ENCODE results near the gene KLF13.
A peak's percentile ranks its signal among the peaks of the same experiment; 100 is the strongest.

KLF13 gene

DNA sequence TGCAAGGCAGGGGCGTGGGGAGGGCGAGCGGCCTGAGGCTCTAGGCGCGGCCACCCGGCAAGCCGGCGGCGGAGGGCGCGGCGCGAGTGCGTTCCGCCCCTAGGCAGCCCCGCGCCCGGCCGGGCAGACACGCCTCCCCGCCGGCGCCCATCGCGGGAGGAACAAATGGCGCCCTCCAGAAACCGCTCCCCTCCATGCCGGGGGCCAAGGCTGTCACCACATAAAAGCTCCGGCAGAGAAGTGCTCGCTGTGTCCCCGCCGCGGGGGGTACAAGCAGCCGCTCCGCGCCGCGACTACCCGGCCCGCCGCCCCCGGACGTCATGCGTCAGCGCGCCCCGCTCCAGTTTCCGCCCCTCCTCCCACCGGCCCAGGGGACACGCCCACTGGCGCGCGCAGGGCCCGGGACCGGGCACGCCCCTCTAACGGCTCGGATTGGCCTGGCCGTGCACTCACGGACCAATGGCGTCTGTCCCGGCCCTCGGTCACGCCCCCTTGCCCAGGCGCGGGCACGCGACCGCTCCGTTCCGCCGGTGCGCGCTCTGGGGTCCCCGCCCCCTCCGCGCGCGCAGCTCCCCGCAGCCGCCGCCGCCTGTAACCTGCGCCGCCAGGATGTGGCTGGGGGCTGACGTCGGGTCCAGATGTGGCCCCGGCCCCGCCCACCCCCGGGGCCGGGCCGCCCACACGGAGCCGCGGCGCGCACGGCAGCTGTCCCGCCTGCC, at the start of gene KLF13:
TSS of gene KLF13 (plus strand) at position 680 of the 719 bp plus-strand sequence. CDS start 378 bp downstream, outside the sequence.
- H3K9me3 Mint-ChIP-seq: no peaks in the 10 kb centered on the region
- no peaks in the 10 kb centered on the region for H3K36me3 Mint-ChIP-seq
- peak within 1 kb of the TSS; percentile 84 for H3K4me3 Mint-ChIP-seq
- H3K4me1 Mint-ChIP-seq: peaks cover 53% of the 10 kb centered on the region
- H3K27ac Mint-ChIP-seq: peak within 1 kb of the TSS; percentile 72
- no peaks in the 10 kb centered on the region for H3K27me3 Mint-ChIP-seq

DNA sequence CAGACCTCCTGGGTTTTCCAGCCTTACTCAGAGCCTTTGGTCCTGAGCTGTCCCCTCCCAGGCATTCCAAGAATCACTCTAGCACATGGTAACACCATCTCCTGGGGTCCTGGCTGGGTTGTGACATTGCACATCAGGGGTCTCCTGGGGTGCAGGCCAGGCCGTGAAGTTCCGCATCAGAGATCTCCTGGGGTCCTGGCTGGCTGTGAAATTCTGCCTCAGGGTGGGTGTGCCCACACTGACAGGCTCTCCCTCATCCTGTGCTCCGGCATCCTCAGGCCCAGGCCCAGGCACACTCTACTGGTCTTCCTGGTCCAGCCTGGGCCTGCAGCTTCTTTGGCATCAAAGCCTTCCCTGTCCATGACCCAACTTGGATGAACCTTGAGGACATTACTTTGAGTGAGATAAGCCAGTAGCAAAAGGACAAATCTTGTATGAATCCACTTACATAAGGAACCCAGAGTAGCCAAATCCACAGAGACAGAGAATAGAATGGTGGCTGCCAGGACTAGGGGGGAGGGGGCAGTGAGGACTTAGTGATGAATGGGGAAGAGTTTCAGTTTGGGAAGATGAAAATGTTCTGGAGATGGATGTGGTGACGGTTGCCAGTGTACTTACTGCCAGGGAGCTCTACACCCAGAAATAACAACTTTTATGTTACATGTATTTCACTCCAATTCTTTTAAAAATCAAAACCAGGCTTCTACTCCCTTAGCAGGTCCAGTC, 49.1 kb upstream of the KLF13 start:
- Mint-ChIP-seq H3K9me3 (no peaks in the 10 kb centered on the region), H3K27me3 (no peaks in the 10 kb centered on the region), H3K36me3 (no peaks in the 10 kb centered on the region), H3K27ac (no peak overlapping the region), H3K4me1 (peaks cover 38% of the 10 kb centered on the region), H3K4me3 (no peak overlapping the region)

DNA sequence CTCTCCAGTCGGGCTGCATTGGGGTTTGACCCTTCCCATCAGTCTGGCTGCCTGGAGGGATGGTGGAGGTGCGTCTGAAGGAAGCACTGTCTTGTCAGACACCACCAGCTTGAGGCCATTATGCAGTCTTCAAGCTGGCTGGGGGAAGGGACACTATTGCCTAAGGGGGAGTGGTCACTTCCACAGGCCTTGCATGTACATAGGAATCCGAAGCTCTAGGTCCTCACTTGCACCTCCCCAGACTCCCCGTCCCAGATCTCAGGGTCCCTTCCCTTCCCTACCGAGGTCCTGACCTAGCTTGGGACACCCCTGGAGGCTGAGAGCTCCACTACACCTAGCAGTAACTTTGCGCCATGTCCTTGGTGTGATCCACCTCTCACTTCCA, 48.6 kb upstream of the KLF13 start:
- H3K4me1 Mint-ChIP-seq: peaks cover 37% of the 10 kb centered on the region
- H3K36me3 Mint-ChIP-seq: no peaks in the 10 kb centered on the region
- no peaks in the 10 kb centered on the region for H3K27me3 Mint-ChIP-seq
- no peak overlapping the region for H3K27ac Mint-ChIP-seq
- H3K9me3 Mint-ChIP-seq: no peaks in the 10 kb centered on the region
- no peak overlapping the region for H3K4me3 Mint-ChIP-seq

DNA sequence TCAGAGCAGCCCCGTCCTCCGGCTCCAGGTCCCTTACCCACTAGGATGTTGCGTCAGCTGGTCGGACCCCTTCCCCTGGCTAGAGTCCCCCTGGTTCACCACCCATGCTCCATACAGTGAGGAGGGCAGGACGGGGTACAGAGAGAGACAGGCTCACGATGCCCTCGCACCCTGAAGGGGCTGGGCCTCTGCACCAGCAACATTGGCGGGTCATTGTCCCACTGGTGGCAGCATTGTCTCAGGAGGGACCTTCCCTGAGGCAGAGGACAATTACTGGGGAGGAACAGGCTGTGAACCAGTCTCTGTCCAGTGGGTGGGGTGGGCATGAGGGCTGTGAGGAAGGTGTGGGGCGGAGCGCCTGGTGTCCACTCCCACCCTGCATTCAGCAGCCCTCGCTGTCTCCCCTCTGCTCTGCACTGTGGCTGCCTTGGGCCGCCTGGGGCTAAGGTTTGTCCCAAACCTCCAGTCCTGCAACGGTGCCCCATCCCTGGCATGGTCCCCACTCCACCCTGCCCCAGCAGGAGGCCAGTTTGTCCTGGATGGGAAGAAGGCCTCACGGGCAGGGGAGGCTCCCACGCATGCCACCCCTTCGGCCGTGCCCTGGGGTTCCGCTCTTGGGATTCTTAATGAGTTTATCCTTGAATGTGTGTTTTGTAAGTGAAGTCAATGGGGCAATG, 48.0 kb upstream of the KLF13 start:
- Mint-ChIP-seq H3K27ac (peak overlapping the region; percentile 35), H3K36me3 (no peaks in the 10 kb centered on the region)

DNA sequence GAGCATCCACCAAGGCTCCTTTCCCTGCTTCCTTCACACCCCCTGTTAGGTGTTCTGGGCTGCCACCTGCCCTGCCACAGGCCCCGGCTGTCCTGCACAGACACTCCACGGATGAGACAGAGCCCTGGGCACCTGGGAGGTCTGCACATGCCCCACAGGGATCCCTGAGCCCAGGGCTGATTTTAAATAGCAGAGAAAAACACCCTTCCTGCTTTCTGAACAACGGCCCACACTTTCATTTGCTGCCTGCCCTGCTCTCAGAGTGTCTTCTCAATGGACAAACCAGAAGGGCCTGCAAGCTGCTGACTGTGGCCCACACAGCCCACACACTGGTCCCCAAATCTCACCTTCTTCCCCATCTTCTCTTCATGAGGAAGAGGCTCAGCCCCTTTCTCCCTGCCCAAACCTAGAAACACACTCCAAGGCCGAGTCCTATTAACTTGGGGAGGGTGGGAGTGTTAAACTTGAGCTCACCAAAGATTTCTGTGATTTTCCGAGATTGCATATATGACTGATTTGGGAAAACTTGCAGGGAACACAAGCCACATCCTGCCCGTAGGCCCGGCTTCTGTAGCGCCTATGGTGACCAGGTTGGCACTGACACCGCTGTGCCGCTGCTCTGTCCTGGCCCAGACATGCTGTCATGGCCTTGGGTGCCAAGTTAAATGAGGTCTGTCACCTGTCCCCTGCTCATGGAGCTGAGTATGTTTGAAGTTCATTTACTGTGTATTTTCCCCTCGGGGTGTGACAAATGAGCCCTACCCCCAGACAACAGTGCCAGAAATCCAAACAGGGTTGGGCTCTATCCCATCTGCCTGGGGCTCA, 47.2 kb upstream of the KLF13 start:
- no peak overlapping the region for H3K4me3 Mint-ChIP-seq
- no peaks in the 10 kb centered on the region for H3K27me3 Mint-ChIP-seq
- no peaks in the 10 kb centered on the region for H3K9me3 Mint-ChIP-seq
- H3K4me1 Mint-ChIP-seq: peaks cover 26% of the 10 kb centered on the region
- H3K36me3 Mint-ChIP-seq: no peaks in the 10 kb centered on the region
- peak overlapping the region; percentile 51 for H3K27ac Mint-ChIP-seq

More for the DNA sequence above, 48.0 kb upstream of the KLF13 start:
- Mint-ChIP-seq H3K4me1 (peaks cover 33% of the 10 kb centered on the region), H3K4me3 (no peak overlapping the region), H3K9me3 (no peaks in the 10 kb centered on the region), H3K27me3 (no peaks in the 10 kb centered on the region)

DNA sequence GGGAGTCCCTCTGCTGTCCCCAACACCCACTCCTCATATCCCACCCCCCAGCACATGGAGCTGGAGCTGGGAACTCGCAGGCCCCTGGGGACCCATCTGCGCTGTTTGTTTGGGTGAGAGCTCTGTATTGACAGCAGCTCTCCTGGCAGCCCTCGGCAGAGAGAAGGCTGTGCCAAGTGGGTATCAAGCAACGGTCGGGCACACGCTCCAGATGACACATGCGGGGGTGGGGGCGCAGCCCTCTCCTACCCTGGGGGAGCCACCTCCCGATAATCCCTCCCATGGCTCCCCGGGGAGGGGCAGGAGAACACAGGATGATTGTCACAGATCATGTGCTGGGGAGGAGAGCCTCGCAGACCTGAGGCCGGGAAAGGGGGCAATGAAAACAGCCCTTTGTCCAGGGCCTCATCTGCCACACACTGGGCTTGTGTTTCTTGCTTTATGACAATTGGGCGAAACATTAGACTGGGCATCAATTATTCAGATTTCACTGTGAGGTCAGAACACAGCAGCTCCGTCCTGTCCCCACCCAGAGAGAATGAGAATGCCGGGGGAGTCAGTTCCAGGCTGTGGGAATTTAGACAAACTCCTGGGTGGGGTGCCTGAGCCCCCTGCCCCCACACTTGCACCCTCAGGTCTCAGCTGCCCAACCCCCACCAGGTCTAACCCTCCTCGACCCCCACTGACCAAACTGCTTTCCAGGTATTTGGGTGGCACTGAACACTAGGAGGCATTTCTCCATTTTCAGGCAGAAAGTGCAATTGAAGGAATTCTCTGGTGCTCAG, 46.4 kb upstream of the KLF13 start:
- Mint-ChIP-seq H3K27me3 (no peaks in the 10 kb centered on the region), H3K27ac (peak overlapping the region; percentile 77), H3K4me3 (no peak overlapping the region), H3K4me1 (peaks cover 19% of the 10 kb centered on the region), H3K36me3 (no peaks in the 10 kb centered on the region), H3K9me3 (no peaks in the 10 kb centered on the region)

DNA sequence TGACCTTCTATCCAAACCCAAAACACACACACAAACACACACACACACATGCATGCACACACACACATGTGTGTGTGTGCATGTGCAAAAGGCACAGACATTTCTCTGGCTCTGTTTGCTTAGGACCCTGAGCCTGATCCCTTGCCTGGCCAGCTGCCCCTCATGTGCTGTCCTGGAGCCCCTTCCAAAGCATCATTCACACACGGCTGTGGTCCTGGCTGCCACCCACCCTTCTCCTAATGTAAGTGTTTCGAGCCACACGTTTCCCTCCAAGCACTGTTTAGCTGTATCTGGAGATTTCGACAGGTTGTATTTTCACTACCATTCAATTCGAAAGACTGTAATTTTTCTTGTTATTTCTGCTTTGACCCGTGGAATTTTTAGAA, 45.8 kb upstream of the KLF13 start:
- H3K27ac Mint-ChIP-seq: peak overlapping the region; percentile 77
- H3K27me3 Mint-ChIP-seq: no peaks in the 10 kb centered on the region
- no peaks in the 10 kb centered on the region for H3K36me3 Mint-ChIP-seq
- no peak overlapping the region for H3K4me3 Mint-ChIP-seq
- H3K4me1 Mint-ChIP-seq: peaks cover 19% of the 10 kb centered on the region
- no peaks in the 10 kb centered on the region for H3K9me3 Mint-ChIP-seq

DNA sequence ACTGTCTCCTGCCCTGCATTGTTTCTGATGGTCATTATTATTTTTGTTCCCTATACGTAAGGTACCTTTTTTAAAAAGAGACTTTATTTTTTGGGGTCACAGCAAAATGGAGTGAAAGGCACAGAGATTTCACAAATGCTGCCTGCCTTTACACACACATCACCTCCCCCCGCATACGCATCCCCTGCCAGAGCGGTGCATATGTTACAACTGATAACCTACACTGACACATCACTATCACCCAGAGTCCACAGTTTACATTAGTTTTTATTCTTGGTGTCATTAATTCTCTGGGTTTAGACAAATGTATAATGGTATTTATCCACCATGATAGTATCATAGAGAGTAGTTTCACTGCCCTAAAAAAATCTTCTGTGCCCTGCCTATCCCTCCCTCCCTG, 43.6 kb upstream of the KLF13 start:
- Mint-ChIP-seq H3K27ac (no peak overlapping the region), H3K4me3 (no peak overlapping the region), H3K27me3 (no peaks in the 10 kb centered on the region), H3K36me3 (peaks cover 2% of the 10 kb centered on the region), H3K9me3 (peaks cover 5% of the 10 kb centered on the region), H3K4me1 (peaks cover 15% of the 10 kb centered on the region)

DNA sequence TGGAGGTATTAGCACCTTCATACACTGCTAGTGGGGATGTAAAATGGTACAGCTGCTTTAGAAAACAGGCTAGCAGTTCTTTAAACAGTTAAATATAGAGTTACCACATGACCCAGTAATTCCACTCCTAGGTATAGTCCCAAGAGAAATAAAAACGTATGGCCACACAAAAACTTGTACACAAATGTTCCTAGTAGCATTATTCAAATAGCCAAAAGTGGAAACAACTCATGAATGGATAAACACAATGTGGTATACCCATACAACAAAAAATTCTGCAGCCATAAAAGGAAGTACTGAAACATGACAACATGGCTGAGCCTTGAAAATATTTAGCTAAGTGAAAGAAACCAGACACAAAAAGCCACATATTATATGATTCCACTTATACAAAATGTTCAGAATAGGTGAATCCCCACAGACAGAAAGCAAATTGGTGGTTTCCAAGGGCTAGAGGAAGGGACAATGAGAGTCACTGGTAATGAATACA, 40.8 kb upstream of the KLF13 start:
- Mint-ChIP-seq H3K4me1 (peaks cover 4% of the 10 kb centered on the region), H3K36me3 (peaks cover 2% of the 10 kb centered on the region), H3K9me3 (peaks cover 5% of the 10 kb centered on the region), H3K27ac (no peak overlapping the region), H3K4me3 (no peak overlapping the region), H3K27me3 (no peaks in the 10 kb centered on the region)

DNA sequence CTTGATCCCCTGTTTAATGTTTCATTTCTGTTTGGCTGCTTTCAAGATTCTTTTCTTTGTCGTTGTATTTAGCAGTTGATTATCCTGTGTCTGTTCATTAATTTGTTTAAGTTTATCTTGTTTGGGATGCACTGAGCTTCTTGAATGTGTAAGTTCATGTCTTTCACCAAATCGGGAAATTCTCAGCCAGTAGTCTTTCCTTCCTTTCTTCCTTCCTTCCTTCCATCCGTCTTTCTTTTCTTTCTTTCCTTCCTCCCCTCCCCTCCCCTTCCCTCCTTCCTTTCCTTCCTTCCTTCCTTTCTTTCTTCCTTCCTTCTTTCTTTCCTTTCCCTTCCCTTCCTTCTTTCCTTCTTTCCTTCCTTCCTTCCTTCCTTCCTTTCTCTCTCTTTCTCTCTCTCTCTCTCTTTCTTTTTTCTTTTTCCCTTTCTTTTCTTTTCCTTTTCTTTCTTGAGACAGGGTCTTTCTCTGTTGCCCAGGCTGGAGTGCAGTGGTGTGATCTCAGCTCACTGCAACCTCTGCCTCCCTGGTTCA, 35.5 kb upstream of the KLF13 start:
- Mint-ChIP-seq H3K36me3 (peaks cover 2% of the 10 kb centered on the region), H3K9me3 (peaks cover 5% of the 10 kb centered on the region), H3K27ac (no peak overlapping the region), H3K4me1 (no peaks in the 10 kb centered on the region), H3K27me3 (no peaks in the 10 kb centered on the region), H3K4me3 (no peak overlapping the region)

DNA sequence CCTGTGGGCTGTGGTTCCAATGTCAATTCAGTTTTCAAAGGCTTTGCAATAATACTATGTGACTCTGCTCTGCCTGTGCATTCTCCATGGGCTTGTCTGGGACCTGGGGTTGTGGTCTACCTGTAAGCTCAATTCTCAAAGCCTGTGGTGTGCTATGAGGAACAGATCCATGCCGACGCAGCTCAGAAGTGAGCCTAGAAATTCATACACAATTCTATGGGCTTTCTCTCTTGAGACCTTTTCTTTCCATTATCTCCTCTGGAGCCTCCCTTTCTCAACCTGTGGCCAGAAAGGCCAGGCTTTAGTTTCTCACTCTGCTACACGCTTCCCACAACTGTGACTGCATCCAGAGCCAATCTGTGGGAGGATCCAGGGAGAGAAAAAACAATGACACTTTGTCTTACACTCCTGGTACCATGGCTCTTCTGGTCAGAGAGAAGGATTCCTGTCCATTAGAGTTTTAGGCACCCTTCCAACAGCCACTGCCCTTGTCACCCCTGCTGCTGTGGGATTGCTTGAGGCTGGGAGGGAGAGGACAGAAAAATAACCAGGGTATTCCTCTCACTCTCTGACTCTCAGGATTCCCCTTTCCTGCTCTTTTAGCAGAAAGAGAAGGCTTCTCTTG, 34.1 kb upstream of the KLF13 start:
- no peaks in the 10 kb centered on the region for H3K27me3 Mint-ChIP-seq
- no peaks in the 10 kb centered on the region for H3K36me3 Mint-ChIP-seq
- no peak overlapping the region for H3K4me3 Mint-ChIP-seq
- no peaks in the 10 kb centered on the region for H3K4me1 Mint-ChIP-seq
- no peak overlapping the region for H3K27ac Mint-ChIP-seq
- H3K9me3 Mint-ChIP-seq: no peaks in the 10 kb centered on the region

DNA sequence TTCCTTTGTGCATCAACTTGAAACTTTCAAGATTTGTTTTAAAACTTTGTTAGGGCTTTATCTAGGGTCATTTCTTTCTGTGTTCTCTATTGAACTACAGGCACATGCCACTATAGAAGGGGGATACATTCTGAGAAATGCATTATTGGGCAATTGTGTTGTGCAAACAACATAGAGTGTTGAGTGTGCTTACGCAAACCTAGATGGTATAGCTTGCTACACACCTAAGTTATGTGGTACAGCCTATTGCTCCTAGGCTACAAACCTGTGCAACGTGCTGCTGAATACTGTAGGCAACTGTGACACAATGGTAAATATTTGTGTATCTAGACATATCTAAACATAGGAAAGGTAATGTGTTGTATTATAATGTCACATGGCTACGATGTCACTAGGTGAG, 33.0 kb upstream of the KLF13 start:
- no peaks in the 10 kb centered on the region for H3K9me3 Mint-ChIP-seq
- H3K4me3 Mint-ChIP-seq: no peak overlapping the region
- H3K27ac Mint-ChIP-seq: no peak overlapping the region
- no peaks in the 10 kb centered on the region for H3K36me3 Mint-ChIP-seq
- H3K4me1 Mint-ChIP-seq: no peaks in the 10 kb centered on the region
- H3K27me3 Mint-ChIP-seq: no peaks in the 10 kb centered on the region

DNA sequence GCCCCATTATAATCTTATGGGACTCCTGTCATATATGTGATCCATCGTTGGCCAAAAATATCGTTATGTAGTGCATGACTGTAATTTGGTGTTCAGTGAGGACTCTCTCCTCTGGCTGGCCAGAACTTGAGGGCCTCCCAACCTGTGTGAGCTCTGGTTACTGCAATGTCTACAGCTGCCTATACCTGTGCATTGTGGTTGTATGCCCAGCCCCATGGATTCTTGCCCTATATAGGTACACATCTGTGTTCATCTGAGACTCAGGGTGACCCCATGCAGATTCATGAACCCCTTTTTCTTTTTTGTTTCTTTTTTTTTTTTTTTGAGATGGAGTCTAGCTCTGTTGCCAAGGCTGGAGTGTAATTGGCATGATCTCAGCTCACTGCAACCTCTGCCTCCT, 32.6 kb upstream of the KLF13 start:
- no peaks in the 10 kb centered on the region for H3K4me1 Mint-ChIP-seq
- no peak overlapping the region for H3K27ac Mint-ChIP-seq
- H3K9me3 Mint-ChIP-seq: no peaks in the 10 kb centered on the region
- no peak overlapping the region for H3K4me3 Mint-ChIP-seq
- no peaks in the 10 kb centered on the region for H3K27me3 Mint-ChIP-seq
- no peaks in the 10 kb centered on the region for H3K36me3 Mint-ChIP-seq

DNA sequence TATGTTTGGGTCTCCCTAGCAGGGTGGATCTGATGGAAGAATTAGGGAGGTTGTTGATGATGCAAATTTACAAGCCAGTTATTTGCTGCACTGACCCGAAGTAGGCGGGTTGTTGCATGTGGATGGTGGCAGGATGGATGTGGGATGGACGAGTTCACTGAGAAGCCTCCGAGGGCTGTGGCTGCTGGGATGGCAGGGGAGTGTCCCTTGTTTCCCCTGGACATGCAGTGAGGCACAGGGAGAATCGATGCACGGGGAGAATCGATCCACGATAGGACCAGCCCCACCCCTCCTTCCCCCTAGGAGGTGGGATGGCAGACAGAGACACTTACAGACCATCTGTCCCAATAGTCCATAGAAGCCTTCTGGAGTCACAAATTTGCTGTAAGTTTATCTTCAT, 31.0 kb upstream of the KLF13 start:
- H3K36me3 Mint-ChIP-seq: no peaks in the 10 kb centered on the region
- no peak overlapping the region for H3K4me3 Mint-ChIP-seq
- H3K4me1 Mint-ChIP-seq: no peaks in the 10 kb centered on the region
- H3K27me3 Mint-ChIP-seq: no peaks in the 10 kb centered on the region
- no peak overlapping the region for H3K27ac Mint-ChIP-seq
- no peaks in the 10 kb centered on the region for H3K9me3 Mint-ChIP-seq
